ENCODE results near the gene BICD1.
A peak's percentile ranks its signal among the peaks of the same experiment; 100 is the strongest.
"Not testable (repeated sequence)": the region's sequence is repeated elsewhere in the genome, so short reads cannot be mapped to it uniquely, and the experiment has no call there.

The BICD1 gene

GRCh38 chr12:32249777-32250176, 143.1 kb downstream of the BICD1 start:
- DNase-seq, result no peak

GRCh38 chr12:32252199-32253073, 145.8 kb downstream of the BICD1 start:
- DNase-seq, result no peak

GRCh38 chr12:32253154-32253790, 146.6 kb downstream of the BICD1 start:
- DNase-seq, result no peak

- DNase-seq, result no peak
Measured at GRCh38 chr12:32254260-32254956, 147.8 kb downstream of the BICD1 start.

- DNase-seq, result no peak
Measured at GRCh38 chr12:32255588-32255987, 148.9 kb downstream of the BICD1 start.

GRCh38 chr12:32257695-32258496, 151.2 kb downstream of the BICD1 start:
- DNase-seq, result no peak

GRCh38 chr12:32260696-32261095, 154.0 kb downstream of the BICD1 start:
- no peak for DNase-seq

- DNase-seq, result peak; percentile 9
Measured at GRCh38 chr12:32261638-32262037, 155.0 kb downstream of the BICD1 start.

- DNase-seq, result no peak
Measured at GRCh38 chr12:32264961-32265360, 158.3 kb downstream of the BICD1 start.

- no peak for DNase-seq
Measured at GRCh38 chr12:32265456-32265855, 158.8 kb downstream of the BICD1 start.

GRCh38 chr12:32265951-32266350, 159.3 kb downstream of the BICD1 start:
- DNase-seq, result no peak

- no peak for DNase-seq
Measured at GRCh38 chr12:32266756-32267155, 160.1 kb downstream of the BICD1 start.

GRCh38 chr12:32270818-32271710, 164.4 kb downstream of the BICD1 start:
- no peak for DNase-seq

- no peak for DNase-seq
Measured at GRCh38 chr12:32272465-32272864, 165.8 kb downstream of the BICD1 start.

GRCh38 chr12:32273063-32273522, 166.4 kb downstream of the BICD1 start:
- no peak for DNase-seq

- DNase-seq, result peak; percentile 36
Measured at GRCh38 chr12:32273712-32274111, 167.1 kb downstream of the BICD1 start.

GRCh38 chr12:32274665-32275064, 168.0 kb downstream of the BICD1 start:
- no peak for DNase-seq

- DNase-seq, result not testable (repeated sequence)
Measured at GRCh38 chr12:32275520-32275919, 168.9 kb downstream of the BICD1 start.

- no peak for DNase-seq
Measured at GRCh38 chr12:32277774-32278173, 171.1 kb downstream of the BICD1 start.

GRCh38 chr12:32281098-32281497, 174.5 kb downstream of the BICD1 start:
- DNase-seq, result no peak

- DNase-seq, result no peak
Measured at GRCh38 chr12:32284561-32284960, 177.9 kb downstream of the BICD1 start.

GRCh38 chr12:32285021-32285420, 178.4 kb downstream of the BICD1 start:
- DNase-seq, result no peak

Data from CD4-positive, alpha-beta T cell treated with Interleukin-10 for 1 hour (primary cell).